H1 (cell line): Measurements from ENCODE around the gene GEMIN2. TPM values are rescaled to one million over a fixed set of nuclear protein-coding genes. Genes with fewer than 3 reads are reported as not detected.

Experiments
- CTCF ChIA-PET: fragments of 300-600 bp; sonication (Branson Sonifier 250); formaldehyde crosslinking; loops from one replicate; lab custom pipeline; 2021; ENCODE audit not compliant: partially characterized antibody; lab: Charles Lee
- POLR2A ChIA-PET: fragments of 300-600 bp; sonication (Branson Sonifier 250); formaldehyde crosslinking; loops from one replicate; lab custom pipeline; 2021; ENCODE audit warnings: inconsistent platforms; ENCODE audit not compliant: partially characterized antibody; lab: Charles Lee
- DNase-seq, 2 experiments: peaks; one replicate each; pipeline versions ENCODE4 v3.0.0 to v3.0.0-alpha.2; 2010 to 2022; ENCODE audit warnings: low spot score in 2 of 2, low read depth in 1 of 2, mixed read lengths in 1 of 2
- FAIRE-seq: peaks from 2 replicates; lab custom pipeline; 2011; peaks lifted over from hg19 to GRCh38; lab: Jason Lieb, UNC
- H2AFZ ChIP-seq: 2 replicates; pipeline ENCODE4 v1.8.1; 2012; ENCODE audit warnings: low read length, inconsistent platforms
- H2AK5ac ChIP-seq: 2 replicates; pipeline ENCODE4 v1.6.1; 2013; ENCODE audit warnings: low read depth, low read length
- H2BK120ac ChIP-seq: replicated peaks from 2 replicates; pipeline ENCODE3; 2013; ENCODE audit warnings: low read depth, low read length, inconsistent platforms
- H2BK12ac ChIP-seq: 2 replicates; pipeline ENCODE4 v1.6.1; 2013; ENCODE audit warnings: low read depth, low read length
- H2BK15ac ChIP-seq: 2 replicates; pipeline ENCODE4 v1.6.1; 2013; ENCODE audit warnings: low read length
- H2BK20ac ChIP-seq: 2 replicates; pipeline ENCODE4 v1.6.1; 2013; ENCODE audit warnings: low read length
- H2BK5ac ChIP-seq: 2 replicates; pipeline ENCODE4 v1.6.1; 2013; ENCODE audit warnings: low read depth, low read length
- H3K14ac ChIP-seq: 2 replicates; pipeline ENCODE4 v1.6.1; 2013; ENCODE audit warnings: inconsistent platforms; ENCODE audit not compliant: insufficient read length
- H3K18ac ChIP-seq: 2 replicates; pipeline ENCODE4 v1.6.1; 2013; ENCODE audit warnings: low read length; ENCODE audit errors: extremely low read depth
- H3K23ac ChIP-seq: 2 replicates; pipeline ENCODE4 v1.6.1; 2013; ENCODE audit warnings: inconsistent platforms; ENCODE audit not compliant: insufficient read length
- H3K23me2 ChIP-seq: 2 replicates; pipeline ENCODE4 v1.6.1; 2013; ENCODE audit warnings: low read depth, low read length
- H3K27ac ChIP-seq: 2 replicates; pipeline ENCODE4 v1.6.1; 2011; ENCODE audit warnings: low read depth, low read length, inconsistent platforms
- H3K27me3 ChIP-seq, 4 experiments: replicated peaks in 1 of 4; 1 replicate in 1 of 4; 2 replicates in 3 of 4; pipeline versions ENCODE4 v1.6.1 to v1.8.1; 2011 to 2013; ENCODE audit warnings: low read length in 3 of 4, mild to moderate bottlenecking in 3 of 4, inconsistent platforms in 2 of 4, mixed read lengths in 2 of 4, moderate library complexity in 1 of 4; ENCODE audit not compliant: control insufficient read depth in 3 of 4, insufficient read depth in 3 of 4; ENCODE audit errors: extremely low read depth in 1 of 4
- H3K36me3 ChIP-seq, 4 experiments: 2 replicates each; pipeline versions ENCODE4 v1.6.1 to v1.8.1; 2011 to 2013; ENCODE audit warnings: mild to moderate bottlenecking in 4 of 4, low read length in 3 of 4, moderate library complexity in 2 of 4, control low read depth in 1 of 4, inconsistent platforms in 1 of 4; ENCODE audit not compliant: insufficient read depth in 4 of 4, control insufficient read depth in 2 of 4
- H3K4ac ChIP-seq: replicated peaks from 2 replicates; pipeline ENCODE3; 2013; ENCODE audit warnings: low read length, low read depth, mixed read lengths, inconsistent platforms; ENCODE audit not compliant: insufficient read length
- H3K4me1 ChIP-seq, 4 experiments: replicated peaks in 1 of 4; 1 replicate in 1 of 4; 2 replicates in 3 of 4; pipeline versions ENCODE4 v1.6.1 to v1.8.1; 2011 to 2013; ENCODE audit warnings: low read length in 3 of 4, inconsistent platforms in 2 of 4, mixed read lengths in 1 of 4; ENCODE audit not compliant: insufficient read depth in 4 of 4, control insufficient read depth in 3 of 4
- H3K4me2 ChIP-seq, 2 experiments: 2 replicates each; pipeline versions ENCODE4 v1.6.1 to v1.8.1; 2011 to 2013; ENCODE audit warnings: low read depth in 2 of 2, low read length in 2 of 2, control low read depth in 1 of 2, inconsistent platforms in 1 of 2, mild to moderate bottlenecking in 1 of 2; ENCODE audit not compliant: insufficient read depth in 1 of 2
- H3K4me3 ChIP-seq, 4 experiments: fragments of 200-600, 300-600 bp in 1 of 4; sonication (generic), shearing (Covaris generic), sonication (Bioruptor Twin) in 1 of 4; 2 replicates each; pipeline versions ENCODE4 v1.5.1 to v1.8.1; 2011 to 2016; ENCODE audit warnings: low read length in 4 of 4, low read depth in 3 of 4, control low read depth in 2 of 4, inconsistent platforms in 2 of 4, mild to moderate bottlenecking in 2 of 4, mixed read lengths in 1 of 4, moderate library complexity in 1 of 4; ENCODE audit not compliant: insufficient read depth in 2 of 4; ENCODE audit errors: extremely low read depth in 1 of 4
- H3K56ac ChIP-seq: replicated peaks from 2 replicates; pipeline ENCODE3; 2013; ENCODE audit warnings: low read depth, mild to moderate bottlenecking, mixed read lengths, low read length, inconsistent platforms; ENCODE audit not compliant: insufficient read length
- H3K79me1 ChIP-seq: 2 replicates; pipeline ENCODE4 v1.6.1; 2013; ENCODE audit warnings: low read depth, low read length, control low read depth
- H3K79me2 ChIP-seq, 2 experiments: 2 replicates each; pipeline versions ENCODE4 v1.6.1 to v1.8.1; 2012 to 2013; ENCODE audit warnings: low read length in 2 of 2, mild to moderate bottlenecking in 2 of 2, inconsistent platforms in 1 of 2; ENCODE audit not compliant: insufficient read depth in 2 of 2, control insufficient read depth in 1 of 2
- H3K9ac ChIP-seq, 4 experiments: replicated peaks in 1 of 4; 1 replicate in 1 of 4; 2 replicates in 3 of 4; pipeline versions ENCODE4 v1.6.1 to v1.8.1; 2011 to 2013; ENCODE audit warnings: low read depth in 3 of 4, low read length in 3 of 4, control low read depth in 2 of 4, mild to moderate bottlenecking in 2 of 4, moderate library complexity in 2 of 4, inconsistent platforms in 1 of 4; ENCODE audit errors: extremely low read depth in 1 of 4
- H3K9me3 ChIP-seq, 2 experiments: 2 replicates each; pipeline versions ENCODE4 v1.6.1 to v1.8.1; 2012 to 2013; ENCODE audit warnings: mild to moderate bottlenecking in 2 of 2, moderate library complexity in 2 of 2, control low read depth in 1 of 2, inconsistent platforms in 1 of 2, low read depth in 1 of 2, low read length in 1 of 2, mixed read lengths in 1 of 2; ENCODE audit not compliant: insufficient read depth in 2 of 2
- H4K20me1 ChIP-seq, 2 experiments: replicated peaks in 1 of 2; 2 replicates each; pipeline versions ENCODE3 to v1.8.1; 2011 to 2013; ENCODE audit warnings: inconsistent platforms in 2 of 2, low read length in 2 of 2, mild to moderate bottlenecking in 1 of 2; ENCODE audit not compliant: insufficient read depth in 2 of 2, control insufficient read depth in 1 of 2
- H4K5ac ChIP-seq: 2 replicates; pipeline ENCODE4 v1.6.1; 2013; ENCODE audit warnings: low read length, low read depth, mixed read lengths, inconsistent platforms; ENCODE audit not compliant: insufficient read length
- H4K8ac ChIP-seq: 2 replicates; pipeline ENCODE4 v1.8.0; 2013; ENCODE audit warnings: mild to moderate bottlenecking, moderate library complexity, low read length, inconsistent platforms; ENCODE audit not compliant: insufficient read depth; ENCODE audit errors: extremely low read depth
- H4K91ac ChIP-seq: replicated peaks from 2 replicates; pipeline ENCODE3; 2013; ENCODE audit warnings: low read length, mixed read lengths, inconsistent platforms; ENCODE audit not compliant: insufficient read length
- CTCF ChIP-seq, 3 experiments: IDR thresholded peaks; 1 replicate in 2 of 3; 2 replicates in 1 of 3; pipeline versions ENCODE4 v1.5.1 to v1.6.1; 2011; ENCODE audit warnings: low read length in 3 of 3, mild to moderate bottlenecking in 3 of 3, inconsistent platforms in 2 of 3, low read depth in 1 of 3, moderate library complexity in 1 of 3; ENCODE audit not compliant: insufficient read depth in 1 of 3; ENCODE audit errors: control extremely low read depth in 1 of 3
- NRF1 ChIP-seq: IDR thresholded peaks from 2 replicates; pipeline ENCODE4 v1.6.1; 2011; ENCODE audit warnings: mild to moderate bottlenecking, low read depth, low read length, improper control_type of control experiment
- RAD21 ChIP-seq, 2 experiments: IDR thresholded peaks in 1 of 2; conservative IDR thresholded peaks in 1 of 2; 2 replicates each; pipeline ENCODE4 v1.6.1; 2011; ENCODE audit warnings: low read depth in 2 of 2, low read length in 2 of 2, improper control_type of control experiment in 1 of 2, inconsistent platforms in 1 of 2, mild to moderate bottlenecking in 1 of 2, moderate library complexity in 1 of 2
- WGBS, 2 experiments: shearing (Covaris generic) in 1 of 2; methylation state at CpG; one replicate each; pipeline versions ENCODE4 v1.1.6 to v1.1.7; 2013 to 2015; ENCODE audit warnings: low lambda C conversion rate in 2 of 2, mixed read lengths in 2 of 2, inconsistent platforms in 1 of 2, low coverage in 1 of 2, missing lambda C conversion rate in 1 of 2; ENCODE audit not compliant: insufficient replicate concordance in 2 of 2, insufficient coverage in 1 of 2, insufficient read length in 1 of 2; ENCODE audit errors: extremely low coverage in 1 of 2, missing lambda C conversion rate in 1 of 2; 5-methylcytosine and 5-hydroxymethylcytosine counted together
- polyA plus RNA-seq, 7 experiments: library from polyadenylated mRNA; depleted of rRNA in 3 of 7; stranded (reverse) in 5 of 7; unstranded in 2 of 7; fragments of >200 nt in 5 of 7; fragments of 200-250 nt in 2 of 7; gene quantifications; 1 replicate in 5 of 7; 2 replicates in 1 of 7; 4 replicates in 1 of 7; pipeline versions ENCODE4 v1.2.1 to v1.2.3, GENCODE V29; 2011 to 2013; ENCODE audit warnings: missing spikeins in 2 of 7, mixed read lengths in 2 of 7
- total RNA-seq: library from RNA; stranded (reverse); fragmentation: NEBNext Ultra II Directional; extraction: Animal tissue kit (Norgen Biotek cat#: 25700); gene quantifications from 2 replicates; pipeline ENCODE4 v1.2.1, GENCODE V29; 2021

Gene GEMIN2
- total and polyA plus RNA-seq, 2 of the 8 experiments (the other 6 are each of a cell fraction or from before 2014, with no cell fraction given) = 29.1 to 30.8 TPM

GRCh38 chr14:39107591-39107996 lies 6.5 kb upstream of the GEMIN2 start:
- H3K23me2 ChIP-seq = no peaks in the 10 kb centered on the region; the same call in 1 of the 2 replicates
- H2BK12ac ChIP-seq = no peak overlapping the region
- peak in 2 of 3 experiments; percentile 15 to 51; a peak in 2 of 4 replicates for TF ChIP-seq CTCF (IDR thresholded peaks at IDR 0.05; ENCODE audit: control extremely low read depth in 1 of 3, insufficient read depth in 1 of 3, low read depth in 1 of 3, low read length in 3 of 3)
- TF ChIP-seq NRF1 = no peak
- peak; percentile 43 to 45 for TF ChIP-seq RAD21 (IDR thresholded peaks at IDR 0.05 in 1 of 2, conservative IDR thresholded peaks at IDR 0.05 in 1 of 2; ENCODE audit: low read depth in 2 of 2, low read length in 2 of 2)
- no peak overlapping the region for H2BK120ac ChIP-seq
- no peak overlapping the region for H2AK5ac ChIP-seq
- H2AFZ ChIP-seq = no peak overlapping the region
- 85% methylated on average over 2 of the region's 2 CpGs; no CpG with 5 or more reads in 1 of the 2 experiments for WGBS, 2 experiments
- H3K27me3 ChIP-seq = no peaks in the 10 kb centered on the region
- no peak overlapping the region for H3K4ac ChIP-seq
- ChIA-PET POLR2A (interaction anchor here (1.4 kb wide), 1 partner anchor 70 kb away, joined by 5 read pairs; no protein-coding TSS in a partner anchor), CTCF (interaction anchor here (0.6 to 1.8 kb wide), 5 partner anchors 8 to 259 kb away, joined by 3 to 4 read pairs (median 4); no protein-coding TSS in a partner anchor)
- H2BK5ac ChIP-seq = no peak overlapping the region
- H4K91ac ChIP-seq = no peak overlapping the region
- no peak overlapping the region for H4K8ac ChIP-seq
- H3K4me3 ChIP-seq = no peak overlapping the region
- no peak overlapping the region for H2BK15ac ChIP-seq
- H3K18ac ChIP-seq = no peak overlapping the region
- no peak overlapping the region for H3K4me2 ChIP-seq
- peaks cover 0 to under 1% of the 10 kb centered on the region in 2 experiments; a peak in 1 of 4 replicates for H3K79me2 ChIP-seq
- DNase-seq = no peak
- FAIRE-seq = no peak
- no peak overlapping the region for H3K9ac ChIP-seq
- no peaks in the 10 kb centered on the region for H3K79me1 ChIP-seq
- no peak overlapping the region for H3K56ac ChIP-seq
- no peak overlapping the region for H3K27ac ChIP-seq
- H4K20me1 ChIP-seq = no peaks in the 10 kb centered on the region
- no peak overlapping the region for H3K14ac ChIP-seq
- H3K4me1 ChIP-seq = peaks cover 0 to 3% (median 1%) of the 10 kb centered on the region in 4 experiments; a peak in 3 of 7 replicates
- no peaks in the 10 kb centered on the region for H3K9me3 ChIP-seq
- H2BK20ac ChIP-seq = no peak overlapping the region
- H3K23ac ChIP-seq = no peak overlapping the region
- no peak overlapping the region for H4K5ac ChIP-seq
- H3K36me3 ChIP-seq = no peaks in the 10 kb centered on the region
